ENCODE data around the gene IST1. TPM values are rescaled to one million over a fixed set of nuclear protein-coding genes. Genes with fewer than 3 reads are reported as not detected.

Gene IST1
- total RNA-seq, 1 donor from 2014 or later = 267 TPM

DNA sequence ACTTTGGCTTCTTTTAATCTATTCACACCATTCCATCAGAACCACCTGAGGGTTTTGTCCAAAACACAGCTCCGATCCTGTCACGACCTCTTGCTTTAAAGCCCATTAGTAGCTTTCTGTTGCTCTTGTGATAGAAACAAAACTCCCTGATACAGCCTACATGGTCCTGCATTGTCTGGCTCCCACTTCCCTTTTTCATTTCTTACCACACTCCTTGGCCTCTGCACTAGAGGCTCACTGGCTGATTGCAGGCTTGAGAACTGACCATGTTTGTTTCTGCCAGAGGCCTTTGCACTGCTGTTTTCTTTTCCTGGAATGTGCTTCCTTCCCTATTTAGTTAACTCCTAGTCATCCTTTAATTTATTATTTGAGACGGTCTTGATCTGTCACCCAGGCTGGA is 23.7 kb downstream of the IST1 start:
- no peak for DNase-seq

DNA sequence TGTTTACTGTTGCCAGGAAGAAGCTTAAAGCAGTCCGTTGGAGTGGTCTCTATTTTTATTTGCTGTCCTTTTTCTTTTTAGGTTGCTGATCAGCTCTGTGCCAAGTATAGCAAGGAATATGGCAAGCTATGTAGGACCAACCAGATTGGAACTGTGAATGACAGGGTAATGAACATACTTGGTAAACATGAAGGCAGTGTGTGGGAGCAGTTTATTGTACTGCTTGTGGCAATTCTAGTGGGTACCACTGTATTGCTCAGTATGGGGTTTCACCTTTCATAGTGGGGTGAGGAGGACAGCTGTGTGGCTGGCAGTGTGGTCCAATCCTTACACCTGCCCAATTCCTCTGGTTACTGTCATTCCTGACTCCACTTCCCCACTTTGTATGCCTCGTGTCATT is 25.3 kb downstream of the IST1 start:
- no peak for DNase-seq

DNA sequence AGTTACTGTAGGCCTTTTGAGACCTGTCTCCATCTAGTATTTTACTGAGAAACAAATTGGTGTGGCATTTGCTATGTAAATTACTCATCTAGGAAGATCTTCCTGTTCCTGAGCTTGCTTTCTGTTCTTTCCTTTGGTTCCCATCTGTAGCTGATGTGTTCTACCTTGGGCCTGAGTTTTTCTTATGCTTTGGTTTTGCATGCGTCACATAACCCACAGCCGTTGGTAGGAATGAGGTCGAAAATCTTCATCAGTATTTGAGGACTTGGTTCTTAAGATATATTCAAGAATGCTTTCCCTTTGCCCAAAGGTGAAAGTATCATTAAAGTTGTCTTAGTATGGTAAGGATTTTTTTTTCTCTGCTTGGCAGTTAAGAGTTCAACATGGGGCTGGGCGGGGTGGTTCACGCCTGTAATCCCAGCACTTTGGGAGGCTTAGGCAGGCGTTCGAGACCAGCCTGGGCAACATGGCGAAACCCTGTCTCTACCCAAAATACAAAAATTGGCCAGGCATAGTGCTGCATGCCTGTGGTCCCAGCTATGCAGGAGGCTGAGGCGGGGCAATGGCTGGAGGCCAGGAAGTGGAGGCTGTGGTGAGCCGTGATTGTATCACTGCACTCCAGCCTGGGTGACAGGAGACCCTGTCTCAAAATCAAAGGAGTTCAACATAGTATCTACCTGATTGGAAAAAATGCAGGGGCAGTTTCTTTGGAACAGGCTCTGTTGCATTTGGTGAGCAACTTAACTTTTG is 28.8 kb downstream of the IST1 start:
- DNase-seq = no peak

- peak; percentile 62 for DNase-seq
These were observed 29.4 kb downstream of the IST1 start for GRCh38 chr16:71924710-71925109.

DNA sequence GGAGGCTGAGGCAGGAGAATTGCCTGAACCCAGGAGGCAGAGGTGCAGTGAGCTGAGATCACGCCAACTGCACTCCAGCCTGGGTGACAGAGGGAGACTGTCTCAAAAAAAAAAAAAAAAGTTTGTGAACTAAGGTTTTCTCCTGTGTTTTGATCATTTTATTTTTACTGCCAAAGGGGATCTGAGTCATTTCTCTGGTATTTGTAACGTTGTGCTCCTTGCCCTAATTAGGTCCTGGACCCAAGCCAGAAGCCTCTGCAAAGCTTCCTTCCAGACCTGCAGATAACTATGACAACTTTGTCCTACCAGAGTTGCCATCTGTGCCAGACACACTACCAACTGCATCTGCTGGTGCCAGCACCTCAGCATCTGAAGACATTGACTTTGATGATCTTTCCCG is 32.1 kb downstream of the IST1 start:
- DNase-seq = peak; percentile 97

- peak; percentile 66 for DNase-seq
These were observed 32.5 kb downstream of the IST1 start for GRCh38 chr16:71927787-71928186.

DNA sequence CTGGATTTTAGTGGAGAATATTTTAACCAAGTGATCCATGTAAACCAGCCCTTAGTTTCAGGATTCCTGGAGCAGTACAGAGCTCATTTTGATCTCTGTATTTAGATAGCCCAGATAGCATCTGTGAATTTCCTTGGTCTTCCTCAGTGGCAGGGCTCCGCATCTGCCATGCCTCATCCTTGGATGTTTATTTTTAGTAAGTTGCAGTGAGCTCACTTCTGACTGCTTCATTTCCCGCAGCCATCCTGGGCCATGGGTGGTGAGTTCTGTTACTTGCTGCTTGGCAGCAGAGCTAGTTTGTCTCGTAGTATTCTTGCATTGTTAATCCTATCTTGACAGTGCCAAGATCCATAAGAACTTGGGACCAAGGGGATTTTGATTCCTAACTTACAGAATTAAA is 33.7 kb downstream of the IST1 start:
- peak; percentile 71 for DNase-seq

- DNase-seq = no peak
These were observed 34.8 kb downstream of the IST1 start for GRCh38 chr16:71930013-71930563.

- DNase-seq = no peak
These were observed 35.7 kb downstream of the IST1 start for GRCh38 chr16:71931001-71931400.

DNA sequence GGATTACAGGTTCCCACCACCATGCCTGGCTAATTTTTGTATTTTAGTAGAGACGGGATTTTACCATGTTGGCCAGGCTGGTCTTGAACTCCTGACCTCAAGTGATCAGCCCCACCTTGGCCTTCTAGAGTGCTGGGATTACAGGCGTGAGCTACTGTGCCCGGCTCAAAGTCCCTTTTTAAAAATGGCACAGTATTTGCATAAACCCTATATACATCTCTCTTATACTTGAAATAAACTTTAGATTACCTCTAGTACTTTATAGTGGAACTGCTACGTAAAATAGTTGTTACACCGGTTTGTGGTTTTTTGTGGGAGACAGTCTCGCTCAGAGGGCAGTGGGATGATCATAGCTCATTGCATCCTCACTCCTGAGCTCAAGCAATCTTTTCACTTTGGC is 36.3 kb downstream of the IST1 start:
- DNase-seq = no peak

DNA sequence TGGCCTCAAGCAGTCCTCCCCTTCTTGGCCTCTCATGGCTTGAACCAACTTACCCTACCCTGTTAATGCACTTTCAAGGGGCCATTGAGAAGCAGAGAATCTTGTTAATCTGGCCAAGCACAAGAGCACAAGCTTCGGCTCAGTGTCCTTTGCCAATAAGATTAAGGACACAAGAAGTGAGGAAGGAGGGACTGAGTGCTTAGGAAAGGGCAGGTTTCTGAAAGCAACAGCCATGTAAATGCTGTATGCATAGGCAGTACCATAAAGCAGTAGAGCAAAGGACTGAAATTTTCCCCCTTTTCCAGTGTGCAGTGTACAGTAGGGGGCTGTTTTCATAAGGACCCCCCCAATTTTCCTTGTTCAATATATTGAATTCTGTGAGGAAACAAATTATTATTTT is 37.7 kb downstream of the IST1 start:
- DNase-seq = no peak

DNA sequence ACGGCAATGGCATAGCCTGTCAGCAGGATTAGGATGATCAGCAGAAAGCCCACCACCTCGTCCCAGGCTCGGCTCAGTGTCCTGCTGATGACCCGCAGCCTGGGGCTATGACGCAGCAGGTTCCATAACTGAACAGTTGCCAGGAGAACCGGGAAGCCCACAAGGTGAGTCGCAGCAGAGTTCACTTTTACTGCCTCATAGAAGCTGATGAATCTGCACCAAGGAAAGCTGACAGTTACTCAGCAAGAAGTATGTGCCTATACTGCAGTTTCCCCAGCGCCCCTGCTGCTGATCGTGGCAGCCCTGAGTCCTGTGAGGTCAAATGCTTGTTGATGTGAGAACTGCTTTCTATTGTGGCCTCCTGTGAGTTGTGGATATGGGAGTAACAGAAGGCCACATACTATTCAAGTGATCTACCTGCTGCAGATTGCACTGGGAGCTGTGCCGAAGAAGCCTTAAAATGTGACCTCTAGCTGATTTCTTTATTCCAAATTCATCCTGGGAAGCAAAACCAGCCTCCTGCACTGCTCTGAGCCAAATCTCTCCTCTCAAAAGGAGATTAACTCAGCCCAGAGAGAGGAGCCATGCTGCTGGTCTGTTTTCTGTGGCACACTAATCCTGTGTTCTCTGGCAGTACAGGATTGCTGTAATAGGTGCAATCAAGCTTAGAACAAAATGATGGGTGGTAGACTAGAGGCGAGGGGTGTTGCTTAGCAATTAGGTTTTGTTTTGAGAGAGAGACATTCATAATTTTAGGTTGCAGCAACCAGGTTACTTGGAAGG is 38.8 kb downstream of the IST1 start:
- DNase-seq = no peak

- no peak for DNase-seq
These were observed 42.7 kb downstream of the IST1 start for GRCh38 chr16:71937868-71938510.

DNA sequence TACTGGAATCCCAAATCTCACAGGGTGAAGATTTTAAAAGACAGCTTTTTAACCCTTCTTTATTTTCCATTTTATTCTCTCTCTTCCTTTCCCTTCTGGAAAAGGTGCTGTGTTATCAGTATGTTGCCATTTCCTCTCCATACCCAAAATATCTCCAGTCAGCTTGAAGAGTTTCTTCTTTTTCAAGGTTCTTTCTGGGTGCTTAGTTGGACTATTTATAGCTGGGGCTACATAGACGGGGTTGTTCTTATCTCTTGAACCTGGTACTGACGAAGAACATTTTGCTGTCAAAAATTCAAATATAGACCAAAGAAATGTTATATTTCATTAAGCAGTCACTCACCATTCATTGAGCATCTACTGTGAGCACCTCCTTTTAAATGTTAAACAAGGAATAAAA is 48.6 kb downstream of the IST1 start:
- DNase-seq = no peak

- no peak for DNase-seq
These were observed 50.3 kb downstream of the IST1 start for GRCh38 chr16:71945616-71946015.

DNA sequence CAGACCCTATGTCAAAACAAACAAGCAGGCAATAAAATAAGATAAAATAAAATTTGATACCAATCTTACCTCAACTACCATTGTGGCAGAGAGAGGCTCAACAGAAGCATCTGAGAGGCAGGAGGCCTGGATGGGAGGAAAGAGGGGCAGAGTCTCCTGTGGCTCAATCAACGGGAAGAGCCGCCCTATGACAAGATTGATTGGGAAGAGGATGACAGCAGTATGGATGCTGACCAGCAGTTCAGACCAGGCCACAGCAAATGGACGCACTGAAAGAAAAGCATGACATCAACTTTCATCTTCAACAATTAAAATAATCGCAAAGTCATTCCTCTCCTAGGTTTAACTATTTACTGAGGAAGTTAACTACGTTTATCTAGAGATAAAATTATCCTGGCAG is 57.5 kb downstream of the IST1 start:
- DNase-seq = no peak

GRCh38 chr16:71954180-71954579 is 58.8 kb downstream of the IST1 start:
- DNase-seq = no peak

GRCh38 chr16:71954699-71955195 is 59.4 kb downstream of the IST1 start:
- DNase-seq = no peak

DNA sequence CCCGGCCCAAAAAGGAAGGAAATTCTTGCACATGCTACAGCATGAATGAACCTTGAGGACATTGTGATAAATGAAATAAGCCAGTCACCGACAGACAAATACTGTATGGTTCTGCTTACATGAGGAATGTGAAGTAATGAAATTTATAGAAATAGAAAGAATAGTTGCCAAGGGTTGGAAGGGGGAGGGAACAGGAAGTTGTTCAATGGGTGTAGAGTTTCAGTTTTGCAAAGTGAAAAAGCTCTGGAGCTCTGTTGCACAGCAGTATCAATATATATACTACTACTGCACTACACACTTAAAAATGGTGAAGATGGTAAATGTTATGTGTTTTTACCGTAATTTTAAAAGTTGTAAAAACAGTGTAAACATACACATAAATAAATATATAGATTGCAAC is 61.2 kb downstream of the IST1 start:
- no peak for DNase-seq

DNA sequence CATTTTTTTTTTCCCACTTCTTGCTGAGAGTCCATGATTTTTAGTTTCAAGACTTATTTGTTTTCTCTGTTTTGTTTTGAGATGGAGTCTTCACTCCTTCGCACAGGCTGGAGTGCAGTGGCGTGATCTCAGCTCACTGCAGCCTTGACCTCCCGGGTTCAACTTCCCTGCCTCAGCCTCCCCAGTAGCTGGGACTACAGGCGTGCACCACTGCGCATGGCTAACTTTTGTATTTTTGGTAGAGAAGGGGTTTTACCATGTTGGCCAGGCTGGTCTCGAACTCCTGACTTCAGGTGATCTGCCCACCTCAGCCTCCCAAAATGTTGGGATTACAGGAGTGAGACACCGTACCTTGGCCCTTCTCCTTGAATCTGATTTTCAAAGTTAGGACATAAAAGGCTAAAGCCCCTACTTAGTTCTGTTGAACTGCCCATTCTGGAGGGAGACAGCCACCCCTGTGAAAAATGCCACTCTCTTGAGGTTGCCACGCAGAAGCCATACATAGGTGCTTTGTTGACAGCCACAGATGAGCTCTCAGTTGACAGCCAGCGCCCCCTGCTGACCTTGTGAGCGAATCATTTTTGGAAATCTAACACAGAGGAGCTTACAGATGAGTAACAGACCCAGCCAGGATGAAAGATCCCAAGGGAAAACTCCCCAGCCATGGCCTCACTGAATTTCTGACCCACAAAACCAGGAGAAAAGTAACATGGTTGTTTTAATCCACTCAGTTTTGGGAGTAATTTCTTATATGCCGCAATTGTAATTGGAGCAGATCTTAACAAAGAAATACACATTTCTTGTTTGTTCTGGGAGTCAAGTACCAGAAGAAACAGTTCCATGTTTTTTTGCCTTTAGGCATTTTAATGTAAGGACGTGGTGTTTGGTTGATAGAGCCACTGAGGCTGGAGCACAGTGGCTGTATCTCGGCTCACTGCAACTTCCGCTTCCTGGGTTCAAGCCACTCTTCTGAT is 66.0 kb downstream of the IST1 start:
- peak; percentile 95 for DNase-seq

DNA sequence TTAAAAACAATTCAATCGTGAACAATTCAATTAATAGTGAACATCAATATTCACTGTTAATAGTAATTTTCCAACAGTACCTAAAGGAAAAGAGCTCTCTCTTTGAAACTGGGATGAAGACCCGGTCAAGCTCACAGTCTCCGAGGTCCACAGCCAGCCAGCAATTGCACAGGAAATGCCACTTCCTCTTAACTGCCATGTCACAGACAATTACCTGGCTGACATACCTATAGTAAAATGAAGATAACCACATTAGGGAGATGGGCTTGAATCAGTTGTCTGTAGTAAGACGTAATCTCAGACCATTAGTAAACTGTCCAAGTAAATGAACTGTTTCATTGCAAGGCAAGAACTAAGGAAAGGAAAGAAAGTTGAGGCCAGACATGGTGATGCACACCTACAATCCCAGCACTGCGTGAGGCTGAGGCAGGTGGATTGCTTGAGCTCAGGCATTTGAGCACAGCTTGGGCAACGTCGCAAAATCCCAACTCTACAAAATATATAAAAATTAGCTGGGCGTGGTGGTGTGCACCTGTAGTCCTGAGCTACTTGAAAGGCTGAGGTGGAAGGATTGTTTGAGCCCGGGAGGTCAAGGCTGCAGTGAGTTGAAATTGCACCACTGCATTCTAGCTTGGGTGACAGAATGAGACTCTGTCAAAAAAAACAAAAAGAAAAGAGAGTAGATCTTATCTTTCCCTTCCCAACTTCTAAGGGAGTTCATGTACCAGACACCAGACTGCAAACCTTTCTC is 68.0 kb downstream of the IST1 start:
- no peak for DNase-seq

All from dermis blood vessel endothelial cell (primary cell).